ENCODE data around the gene TAS1R3. TPM values are rescaled to one million over a fixed set of nuclear protein-coding genes. Genes with fewer than 3 reads are reported as not detected.

TAS1R3 gene
- total RNA-seq, result 0.11 and 0.39 TPM in 2 replicates

DNA sequence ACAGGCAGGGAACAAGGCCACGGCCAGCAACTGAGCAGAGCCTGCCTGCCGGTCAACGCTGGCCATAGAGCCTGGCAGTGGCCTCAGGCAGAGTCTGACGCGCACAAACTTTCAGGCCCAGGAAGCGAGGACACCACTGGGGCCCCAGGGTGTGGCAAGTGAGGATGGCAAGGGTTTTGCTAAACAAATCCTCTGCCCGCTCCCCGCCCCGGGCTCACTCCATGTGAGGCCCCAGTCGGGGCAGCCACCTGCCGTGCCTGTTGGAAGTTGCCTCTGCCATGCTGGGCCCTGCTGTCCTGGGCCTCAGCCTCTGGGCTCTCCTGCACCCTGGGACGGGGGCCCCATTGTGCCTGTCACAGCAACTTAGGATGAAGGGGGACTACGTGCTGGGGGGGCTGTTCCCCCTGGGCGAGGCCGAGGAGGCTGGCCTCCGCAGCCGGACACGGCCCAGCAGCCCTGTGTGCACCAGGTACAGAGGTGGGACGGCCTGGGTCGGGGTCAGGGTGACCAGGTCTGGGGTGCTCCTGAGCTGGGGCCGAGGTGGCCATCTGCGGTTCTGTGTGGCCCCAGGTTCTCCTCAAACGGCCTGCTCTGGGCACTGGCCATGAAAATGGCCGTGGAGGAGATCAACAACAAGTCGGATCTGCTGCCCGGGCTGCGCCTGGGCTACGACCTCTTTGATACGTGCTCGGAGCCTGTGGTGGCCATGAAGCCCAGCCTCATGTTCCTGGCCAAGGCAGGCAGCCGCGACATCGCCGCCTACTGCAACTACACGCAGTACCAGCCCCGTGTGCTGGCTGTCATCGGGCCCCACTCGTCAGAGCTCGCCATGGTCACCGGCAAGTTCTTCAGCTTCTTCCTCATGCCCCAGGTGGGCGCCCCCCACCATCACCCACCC is at the start of gene TAS1R3:
Gene TAS1R3 (plus strand): TSS at position 213 of the 898 bp plus-strand sequence. CDS start 66 bp downstream, at position 279.

GRCh38 chr1:1307923-1308755 is 22.9 kb upstream of the TAS1R3 start, which contains the start of the genes ACAP3 and PUSL1:
Gene ACAP3, minus strand, starts transcription at chr1:1307930. Its CDS starts 115 bp downstream, at chr1:1307815.
Gene PUSL1, plus strand, starts transcription at chr1:1308597. Its CDS starts 47 bp downstream, at chr1:1308644.

GRCh38 chr1:1324524-1325287 is 6.4 kb upstream of the TAS1R3 start, which contains the start of the genes CPTP and INTS11:
Gene CPTP, plus strand, starts transcription at chr1:1324802. Its CDS starts 2,109 bp downstream, at chr1:1326911.
Gene INTS11, minus strand, starts transcription at chr1:1324660. Its CDS starts 52 bp downstream, at chr1:1324608.

DNA sequence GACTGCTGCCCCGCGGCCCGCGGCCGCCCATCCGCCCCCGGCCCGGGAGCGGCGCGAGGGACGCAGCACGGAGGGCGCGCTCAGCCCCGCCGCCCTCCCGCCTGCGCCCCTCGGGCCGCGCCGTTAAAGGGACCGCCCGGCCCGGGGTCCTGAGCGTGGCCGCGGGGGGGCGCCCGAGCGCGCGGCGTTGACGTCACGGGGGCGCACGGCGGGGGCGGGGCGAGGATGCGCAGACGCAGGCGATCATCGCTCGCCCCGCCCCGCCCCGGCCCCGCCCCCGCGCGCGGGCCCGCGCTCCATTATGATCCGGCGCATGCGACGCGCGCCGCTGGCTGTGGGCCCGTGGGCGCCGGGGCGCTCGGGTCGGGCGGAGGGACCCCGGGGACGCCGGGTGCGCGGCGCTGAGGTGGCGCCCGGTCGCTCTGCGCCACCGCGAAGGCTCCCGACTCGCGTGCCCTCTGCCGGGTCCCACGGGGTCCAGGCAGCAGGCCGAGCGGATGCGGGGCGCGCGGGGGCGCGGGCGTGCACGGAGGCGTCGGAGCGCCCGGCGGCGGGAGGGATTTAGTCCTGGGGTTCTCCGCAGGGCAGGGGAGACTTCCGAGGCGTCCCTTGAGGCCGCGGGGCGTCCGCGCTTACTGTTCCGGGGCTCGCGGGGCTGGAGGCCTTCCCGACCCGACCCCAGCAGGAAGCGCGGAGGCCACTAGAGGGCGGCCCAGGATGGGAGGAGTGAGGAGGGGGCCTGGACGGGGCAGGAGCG is 18.4 kb downstream of the TAS1R3 start, which contains the start of gene DVL1:
Gene DVL1 (minus strand): TSS at position 163 of the 757 bp plus-strand sequence. CDS start 353 bp downstream, outside the sequence.

DNA sequence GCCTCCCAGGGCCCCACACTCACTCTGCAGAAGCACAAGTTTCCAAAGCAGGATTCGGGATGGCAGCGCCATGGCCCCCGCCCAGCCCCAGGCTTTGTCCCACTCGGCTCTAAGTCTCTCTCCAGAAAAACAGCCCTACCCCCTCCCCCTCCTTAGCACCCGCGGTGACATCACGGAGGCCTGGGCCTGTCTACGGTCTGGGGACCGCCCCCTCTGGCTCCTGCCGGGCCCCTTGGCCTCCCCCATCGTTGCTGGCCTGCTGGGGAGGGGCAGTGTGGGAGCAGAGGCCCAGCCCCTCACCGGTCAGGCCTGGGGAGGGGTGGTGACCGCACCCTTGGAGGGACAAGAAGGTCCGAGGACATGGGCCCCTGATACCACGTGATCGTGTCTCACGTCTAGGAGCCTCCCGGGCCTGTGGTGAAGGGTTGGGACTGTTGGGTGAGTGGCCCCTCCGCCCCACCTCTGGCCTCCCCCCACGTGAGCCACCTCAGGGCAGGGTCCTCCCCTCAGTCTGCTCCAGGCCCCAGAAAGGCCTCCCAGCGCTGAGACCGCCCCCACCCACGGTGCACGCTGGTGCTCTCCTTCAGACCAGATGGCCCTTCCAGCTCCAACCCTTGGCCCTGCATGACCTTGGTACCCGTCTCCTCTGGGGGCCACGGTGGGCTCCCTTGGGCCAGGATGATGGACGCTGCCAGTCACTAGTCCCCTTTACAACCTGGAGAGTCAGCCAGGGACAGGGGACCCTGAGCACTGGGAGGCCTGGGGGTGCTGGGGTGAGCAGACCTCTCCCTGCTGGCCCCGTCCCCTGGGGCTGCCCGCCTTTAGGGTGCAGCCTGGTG is 27.6 kb downstream of the TAS1R3 start, which contains the start of gene MXRA8:
Gene MXRA8 (minus strand): TSS at position 123 of the 839 bp plus-strand sequence. CDS start 51 bp downstream, at position 72.

DNA sequence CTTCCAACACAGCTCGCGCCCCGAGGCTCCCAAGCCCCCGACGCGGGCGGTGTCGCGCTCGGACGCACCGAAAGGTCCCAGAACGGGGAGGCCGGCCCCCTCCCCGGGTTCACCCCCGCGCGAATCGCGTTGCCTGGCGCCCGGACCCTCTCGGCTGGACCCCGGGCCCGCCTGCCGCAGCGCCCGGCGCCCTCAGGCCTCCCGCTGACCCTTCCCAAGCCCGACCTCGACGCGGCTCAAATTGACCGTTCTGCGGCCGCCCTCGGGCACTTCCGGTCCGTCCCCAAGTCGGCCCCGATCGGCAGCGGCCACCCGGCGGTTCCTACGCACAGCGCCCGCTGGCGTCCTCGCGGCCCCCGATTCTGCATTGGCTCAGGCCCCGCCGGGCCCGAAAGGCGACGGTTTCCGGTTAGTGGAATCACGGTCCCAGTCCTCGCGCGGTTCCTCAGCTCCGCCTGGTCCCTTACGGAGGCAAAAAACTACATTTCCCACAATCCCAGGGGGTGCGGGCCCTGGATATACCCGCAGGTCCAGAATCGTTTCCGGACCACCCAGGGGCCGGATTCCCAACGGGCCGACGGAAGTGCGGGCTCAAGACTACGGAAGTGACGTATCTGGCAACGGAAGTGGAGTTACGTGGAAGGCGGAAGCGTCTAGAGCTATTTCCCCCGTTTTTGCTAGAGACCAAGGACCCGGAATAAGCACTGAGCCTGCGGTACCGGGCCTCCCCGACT is 44.0 kb downstream of the TAS1R3 start, which contains the start of gene AURKAIP1:
Gene AURKAIP1 (minus strand): TSS at position 279 of the 734 bp plus-strand sequence. CDS start 451 bp downstream, outside the sequence.

Small RNA genes within 50 kb of the gene (small RNA-seq; reads per million reads assigned to genes)
- gene MIR6726, result not detected

Other genes starting within 250 kb of the TAS1R3 start
- 11.8 and 16.3 TPM in 2 replicates for gene C1orf159, start 215.2 kb upstream of the TAS1R3 start, total RNA-seq
- gene TTLL10, start 157.4 kb upstream of the TAS1R3 start, total RNA-seq, result not detected in 2 replicates
- not detected in 2 replicates for gene TNFRSF18, start 124.7 kb upstream of the TAS1R3 start, total RNA-seq
- gene TNFRSF4, start 117.1 kb upstream of the TAS1R3 start, total RNA-seq, result not detected in 2 replicates
- gene SDF4, start 99.3 kb upstream of the TAS1R3 start, total RNA-seq, result 117 and 120 TPM in 2 replicates
- 21.4 and 25.5 TPM in 2 replicates for gene B3GALT6, start 99.0 kb upstream of the TAS1R3 start, total RNA-seq
- 0.79 and 1.7 TPM in 2 replicates for gene C1QTNF12, start 84.6 kb upstream of the TAS1R3 start, total RNA-seq
- 35.6 and 36.9 TPM in 2 replicates for gene UBE2J2, start 57.4 kb upstream of the TAS1R3 start, total RNA-seq
- 0.79 and 1.8 TPM in 2 replicates for gene SCNN1D, start 50.8 kb upstream of the TAS1R3 start, total RNA-seq
- 75.7 and 101 TPM in 2 replicates for gene ACAP3, start 23.4 kb upstream of the TAS1R3 start, total RNA-seq
- gene PUSL1, start 22.7 kb upstream of the TAS1R3 start, total RNA-seq, result 42.4 and 62.1 TPM in 2 replicates
- gene INTS11, start 6.6 kb upstream of the TAS1R3 start, total RNA-seq, result 79.4 and 79.7 TPM in 2 replicates
- 23.2 and 28.3 TPM in 2 replicates for gene CPTP, start 6.5 kb upstream of the TAS1R3 start, total RNA-seq
- gene DVL1, start 18.1 kb downstream of the TAS1R3 start, total RNA-seq, result 111 and 118 TPM in 2 replicates
- 461 and 718 TPM in 2 replicates for gene MXRA8, start 27.3 kb downstream of the TAS1R3 start, total RNA-seq
- 75.4 and 118 TPM in 2 replicates for gene AURKAIP1, start 43.9 kb downstream of the TAS1R3 start, total RNA-seq
- gene CCNL2, start 68.1 kb downstream of the TAS1R3 start, total RNA-seq, result 102 and 177 TPM in 2 replicates
- 69.1 and 77.3 TPM in 2 replicates for gene MRPL20, start 76.0 kb downstream of the TAS1R3 start, total RNA-seq
- 1.6 and 2.7 TPM in 2 replicates for gene ANKRD65, start 90.0 kb downstream of the TAS1R3 start, total RNA-seq
- 46.0 and 64.8 TPM in 2 replicates for gene VWA1, start 104.4 kb downstream of the TAS1R3 start, total RNA-seq
- gene ATAD3C, start 118.4 kb downstream of the TAS1R3 start, total RNA-seq, result 3.5 TPM in 2 replicates
- gene ATAD3B, start 140.5 kb downstream of the TAS1R3 start, total RNA-seq, result 18.5 and 24.0 TPM in 2 replicates
- gene ATAD3A, start 180.9 kb downstream of the TAS1R3 start, total RNA-seq, result 14.5 and 29.3 TPM in 2 replicates
- gene TMEM240, start 209.3 kb downstream of the TAS1R3 start, total RNA-seq, result 2.1 and 3.9 TPM in 2 replicates
- gene SSU72, start 243.6 kb downstream of the TAS1R3 start, total RNA-seq, result 57.3 and 98.7 TPM in 2 replicates

All from placental epithelial cell (primary cell).